Nephron progenitor cell (in vitro differentiated cells): ENCODE data around the gene EPHB4.

ENCODE experiments used
- DNase-seq: peaks from one replicate; pipeline ENCODE4 v3.0.0; 2021
- H3K27ac Mint-ChIP-seq: 2 replicates; pipeline ENCODE4 v1.8.0; 2021; ENCODE audit warnings: mild to moderate bottlenecking, moderate library complexity, mixed read lengths
- H3K27me3 Mint-ChIP-seq: 2 replicates; pipeline ENCODE4 v1.8.0; 2021; ENCODE audit warnings: mild to moderate bottlenecking, low read depth, mixed read lengths; ENCODE audit not compliant: poor library complexity
- H3K36me3 Mint-ChIP-seq: 2 replicates; pipeline ENCODE4 v1.8.0; 2021; ENCODE audit warnings: low read depth, mixed read lengths
- H3K4me1 Mint-ChIP-seq: 2 replicates; pipeline ENCODE4 v1.8.0; 2021; ENCODE audit warnings: mixed read lengths
- H3K4me3 Mint-ChIP-seq: 2 replicates; pipeline ENCODE4 v1.8.0; 2021; ENCODE audit warnings: mild to moderate bottlenecking, moderate library complexity, mixed read lengths
- H3K9me3 Mint-ChIP-seq: 2 replicates; pipeline ENCODE4 v1.8.0; 2021; ENCODE audit warnings: mild to moderate bottlenecking, moderate library complexity, mixed read lengths
- TF ChIP-seq, protein P1 (sequence below): fragments of 200-600 bp; sonication (generic); IDR thresholded peaks from 2 replicates; pipeline ENCODE4 v1.5.0; 2021; ENCODE audit warnings: antibody characterized with exemption

Gene EPHB4

DNA sequence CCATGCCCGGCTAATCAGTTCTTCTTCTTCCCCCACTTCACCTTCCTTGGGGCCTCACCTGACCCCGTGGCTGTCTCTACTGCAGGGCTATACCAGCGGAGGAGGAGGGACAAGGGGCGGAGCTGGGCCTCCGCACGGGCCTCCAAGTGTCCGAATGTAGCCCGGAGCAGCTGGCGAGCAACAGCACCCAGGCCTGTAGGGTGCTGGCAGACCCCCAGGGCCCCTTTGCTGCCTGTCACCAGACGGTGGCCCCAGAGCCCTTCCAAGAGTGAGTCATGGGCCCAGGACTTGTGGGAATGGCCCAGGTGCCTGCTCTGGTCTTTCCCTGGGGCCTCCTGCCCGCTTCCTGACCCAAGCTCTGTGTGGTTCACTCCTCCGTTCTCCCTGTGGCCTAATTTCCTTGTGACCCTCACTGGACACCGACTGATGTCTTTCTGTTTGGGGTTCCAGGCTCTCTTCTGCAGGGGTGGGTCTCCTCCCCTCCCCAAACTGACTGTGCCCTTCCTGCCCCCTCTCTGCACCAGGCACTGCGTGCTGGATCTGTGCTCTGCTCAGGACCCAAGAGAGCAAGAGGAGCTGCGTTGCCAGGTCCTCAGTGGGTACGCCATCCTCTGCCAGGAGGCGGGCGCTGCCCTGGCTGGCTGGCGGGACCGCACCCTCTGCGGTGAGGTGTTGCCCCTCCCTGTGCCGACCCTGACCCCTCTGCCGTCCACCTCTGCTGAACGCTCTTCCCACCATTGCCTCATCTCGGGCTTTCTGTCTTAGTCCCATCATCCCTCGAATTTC, 35.2 kb downstream of the EPHB4 start:
- no peak for DNase-seq
- no peak overlapping the region for H3K27ac Mint-ChIP-seq
- no peaks in the 10 kb centered on the region for H3K9me3 Mint-ChIP-seq
- TF ChIP-seq, protein P1, sequence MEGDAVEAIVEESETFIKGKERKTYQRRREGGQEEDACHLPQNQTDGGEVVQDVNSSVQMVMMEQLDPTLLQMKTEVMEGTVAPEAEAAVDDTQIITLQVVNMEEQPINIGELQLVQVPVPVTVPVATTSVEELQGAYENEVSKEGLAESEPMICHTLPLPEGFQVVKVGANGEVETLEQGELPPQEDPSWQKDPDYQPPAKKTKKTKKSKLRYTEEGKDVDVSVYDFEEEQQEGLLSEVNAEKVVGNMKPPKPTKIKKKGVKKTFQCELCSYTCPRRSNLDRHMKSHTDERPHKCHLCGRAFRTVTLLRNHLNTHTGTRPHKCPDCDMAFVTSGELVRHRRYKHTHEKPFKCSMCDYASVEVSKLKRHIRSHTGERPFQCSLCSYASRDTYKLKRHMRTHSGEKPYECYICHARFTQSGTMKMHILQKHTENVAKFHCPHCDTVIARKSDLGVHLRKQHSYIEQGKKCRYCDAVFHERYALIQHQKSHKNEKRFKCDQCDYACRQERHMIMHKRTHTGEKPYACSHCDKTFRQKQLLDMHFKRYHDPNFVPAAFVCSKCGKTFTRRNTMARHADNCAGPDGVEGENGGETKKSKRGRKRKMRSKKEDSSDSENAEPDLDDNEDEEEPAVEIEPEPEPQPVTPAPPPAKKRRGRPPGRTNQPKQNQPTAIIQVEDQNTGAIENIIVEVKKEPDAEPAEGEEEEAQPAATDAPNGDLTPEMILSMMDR, result no peak
- no peaks in the 10 kb centered on the region for H3K36me3 Mint-ChIP-seq
- no peak overlapping the region for H3K4me3 Mint-ChIP-seq
- peaks cover 35% of the 10 kb centered on the region for H3K4me1 Mint-ChIP-seq
- peaks cover 3% of the 10 kb centered on the region for H3K27me3 Mint-ChIP-seq

DNA sequence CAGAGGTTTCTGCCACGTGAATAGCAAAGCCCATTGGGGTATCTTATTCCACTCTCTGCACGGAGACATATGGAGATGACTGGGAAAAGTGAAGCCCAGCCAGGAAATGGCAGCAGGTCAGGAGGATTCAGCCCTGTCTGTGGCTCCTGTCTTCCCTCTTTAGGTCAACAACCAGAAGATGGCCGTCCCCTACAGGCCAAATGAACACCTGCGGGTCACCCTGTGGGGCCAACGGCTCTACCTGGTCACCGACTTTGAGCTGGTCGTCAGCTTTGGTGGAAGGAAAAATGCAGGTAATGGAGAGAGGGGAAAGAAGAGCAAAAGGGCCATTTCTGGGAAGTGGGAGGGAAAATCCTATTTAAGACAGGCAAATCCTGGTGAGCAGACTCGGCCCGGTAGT, 38.3 kb downstream of the EPHB4 start:
- Mint-ChIP-seq H3K9me3 (peaks cover 12% of the 10 kb centered on the region), H3K36me3 (no peaks in the 10 kb centered on the region), H3K27me3 (peaks cover 10% of the 10 kb centered on the region), H3K4me3 (no peak overlapping the region), H3K4me1 (peaks cover 28% of the 10 kb centered on the region), H3K27ac (no peak overlapping the region)
- TF ChIP-seq, protein P1, result peak; percentile 19
- DNase-seq, result no peak

DNA sequence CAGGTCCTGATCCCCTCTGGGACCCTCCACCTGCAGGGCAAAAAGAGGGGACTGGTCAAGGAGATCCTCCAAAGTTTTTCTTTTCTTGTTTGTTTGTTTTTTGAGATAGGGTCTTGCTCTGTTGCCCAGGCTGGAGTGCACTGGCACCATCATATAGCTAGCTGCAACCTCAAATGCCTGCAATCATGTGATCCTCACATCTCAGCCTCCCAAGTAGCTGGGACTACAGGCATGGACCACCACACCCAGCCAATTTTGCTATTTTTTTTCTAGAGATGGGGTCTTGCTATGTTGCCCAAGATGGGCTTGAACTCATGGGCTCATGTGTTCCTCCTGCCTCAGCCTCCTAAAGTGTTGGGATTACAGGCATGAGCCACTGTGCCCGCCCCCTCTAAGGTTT, 41.0 kb downstream of the EPHB4 start:
- no peak for DNase-seq
- Mint-ChIP-seq H3K27me3 (peaks cover 10% of the 10 kb centered on the region), H3K4me1 (peaks cover 18% of the 10 kb centered on the region), H3K9me3 (peaks cover 16% of the 10 kb centered on the region), H3K4me3 (no peak overlapping the region), H3K36me3 (no peaks in the 10 kb centered on the region), H3K27ac (no peak overlapping the region)
- TF ChIP-seq, protein P1, result no peak

DNA sequence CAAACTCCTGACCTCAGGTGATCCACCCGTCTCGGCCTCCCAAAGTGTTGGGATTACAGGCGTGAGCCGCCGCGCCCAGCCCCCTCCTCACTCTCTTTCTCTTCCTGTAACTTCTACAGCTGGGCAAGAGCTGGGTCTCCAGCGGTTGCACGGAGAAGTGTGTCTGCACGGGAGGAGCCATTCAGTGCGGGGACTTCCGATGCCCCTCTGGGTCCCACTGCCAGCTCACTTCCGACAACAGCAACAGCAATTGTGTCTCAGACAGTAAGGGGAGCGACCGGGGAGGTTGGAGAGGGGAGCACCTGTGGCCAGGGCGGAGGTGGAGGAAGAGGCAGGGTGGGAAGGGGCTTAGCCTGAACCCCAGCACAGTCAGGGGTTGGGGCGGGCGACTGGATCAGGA, 41.4 kb downstream of the EPHB4 start:
- TF ChIP-seq, protein P1, result no peak
- DNase-seq, result no peak
- H3K27me3 Mint-ChIP-seq, result peaks cover 10% of the 10 kb centered on the region
- H3K27ac Mint-ChIP-seq, result no peak overlapping the region
- H3K36me3 Mint-ChIP-seq, result no peaks in the 10 kb centered on the region
- peaks cover 14% of the 10 kb centered on the region for H3K4me1 Mint-ChIP-seq
- H3K4me3 Mint-ChIP-seq, result no peak overlapping the region
- H3K9me3 Mint-ChIP-seq, result peaks cover 16% of the 10 kb centered on the region

DNA sequence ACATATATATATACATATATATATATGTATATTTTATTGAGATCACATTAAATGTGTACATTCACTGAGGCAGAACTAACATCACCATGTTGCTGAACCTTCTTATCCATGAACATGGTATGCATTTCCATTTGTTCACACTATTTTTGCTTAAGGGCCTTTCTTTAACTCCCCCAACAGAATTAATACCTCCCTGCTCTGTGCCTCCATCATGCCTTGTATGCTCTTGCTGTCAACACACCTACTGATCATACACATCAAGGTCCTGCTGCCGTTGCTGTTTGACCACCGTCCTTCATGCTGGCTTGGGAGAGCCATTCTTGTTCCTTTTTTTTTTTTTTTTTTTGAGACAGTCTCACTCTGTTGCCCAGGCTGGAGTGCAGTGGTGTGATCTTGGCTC, 43.5 kb downstream of the EPHB4 start:
- H3K9me3 Mint-ChIP-seq, result peaks cover 16% of the 10 kb centered on the region
- peaks cover 10% of the 10 kb centered on the region for H3K27me3 Mint-ChIP-seq
- no peak for DNase-seq
- H3K27ac Mint-ChIP-seq, result no peak overlapping the region
- H3K36me3 Mint-ChIP-seq, result no peaks in the 10 kb centered on the region
- H3K4me1 Mint-ChIP-seq, result peaks cover 8% of the 10 kb centered on the region
- TF ChIP-seq, protein P1, result no peak
- H3K4me3 Mint-ChIP-seq, result no peak overlapping the region

DNA sequence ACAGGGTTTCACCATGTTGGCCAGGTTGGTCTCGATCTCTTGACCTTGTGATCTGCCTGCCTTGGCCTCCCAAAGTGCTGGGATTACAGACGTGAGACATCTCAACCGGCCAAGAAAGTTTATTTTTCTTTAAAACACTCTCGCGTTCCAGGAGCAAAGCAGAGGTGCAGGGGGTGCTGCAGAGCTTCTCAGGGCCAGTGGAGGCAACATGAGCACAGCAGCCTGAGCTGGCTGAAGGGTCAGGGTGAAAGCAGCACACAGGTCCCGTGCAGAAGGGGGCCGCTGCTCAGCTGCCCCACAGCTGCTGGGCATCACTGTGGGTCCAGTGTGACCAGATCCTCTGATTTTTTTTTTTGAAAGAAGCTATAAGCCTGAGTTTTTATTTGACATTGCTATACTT, 46.1 kb downstream of the EPHB4 start:
- Mint-ChIP-seq H3K36me3 (no peaks in the 10 kb centered on the region), H3K4me1 (peaks cover 4% of the 10 kb centered on the region), H3K27me3 (peaks cover 19% of the 10 kb centered on the region), H3K27ac (no peak overlapping the region), H3K4me3 (no peak overlapping the region), H3K9me3 (peaks cover 16% of the 10 kb centered on the region)
- no peak for DNase-seq
- TF ChIP-seq, protein P1, result no peak
